GM18519 (cell line): ENCODE measurements around the gene ABCA6.
"Not testable (repeated sequence)": the region's sequence is repeated elsewhere in the genome, so short reads cannot be mapped to it uniquely, and the experiment has no call there.

Experiments used
- ATAC-seq: cut with Tn5 transposase; IDR thresholded peaks from one replicate; pipeline ENCODE4 v1.9.1; 2021; ENCODE audit warnings: mild to moderate bottlenecking, moderate library complexity; ENCODE audit not compliant: unreplicated experiment, low FRiP score

The ABCA6 gene, protein sequence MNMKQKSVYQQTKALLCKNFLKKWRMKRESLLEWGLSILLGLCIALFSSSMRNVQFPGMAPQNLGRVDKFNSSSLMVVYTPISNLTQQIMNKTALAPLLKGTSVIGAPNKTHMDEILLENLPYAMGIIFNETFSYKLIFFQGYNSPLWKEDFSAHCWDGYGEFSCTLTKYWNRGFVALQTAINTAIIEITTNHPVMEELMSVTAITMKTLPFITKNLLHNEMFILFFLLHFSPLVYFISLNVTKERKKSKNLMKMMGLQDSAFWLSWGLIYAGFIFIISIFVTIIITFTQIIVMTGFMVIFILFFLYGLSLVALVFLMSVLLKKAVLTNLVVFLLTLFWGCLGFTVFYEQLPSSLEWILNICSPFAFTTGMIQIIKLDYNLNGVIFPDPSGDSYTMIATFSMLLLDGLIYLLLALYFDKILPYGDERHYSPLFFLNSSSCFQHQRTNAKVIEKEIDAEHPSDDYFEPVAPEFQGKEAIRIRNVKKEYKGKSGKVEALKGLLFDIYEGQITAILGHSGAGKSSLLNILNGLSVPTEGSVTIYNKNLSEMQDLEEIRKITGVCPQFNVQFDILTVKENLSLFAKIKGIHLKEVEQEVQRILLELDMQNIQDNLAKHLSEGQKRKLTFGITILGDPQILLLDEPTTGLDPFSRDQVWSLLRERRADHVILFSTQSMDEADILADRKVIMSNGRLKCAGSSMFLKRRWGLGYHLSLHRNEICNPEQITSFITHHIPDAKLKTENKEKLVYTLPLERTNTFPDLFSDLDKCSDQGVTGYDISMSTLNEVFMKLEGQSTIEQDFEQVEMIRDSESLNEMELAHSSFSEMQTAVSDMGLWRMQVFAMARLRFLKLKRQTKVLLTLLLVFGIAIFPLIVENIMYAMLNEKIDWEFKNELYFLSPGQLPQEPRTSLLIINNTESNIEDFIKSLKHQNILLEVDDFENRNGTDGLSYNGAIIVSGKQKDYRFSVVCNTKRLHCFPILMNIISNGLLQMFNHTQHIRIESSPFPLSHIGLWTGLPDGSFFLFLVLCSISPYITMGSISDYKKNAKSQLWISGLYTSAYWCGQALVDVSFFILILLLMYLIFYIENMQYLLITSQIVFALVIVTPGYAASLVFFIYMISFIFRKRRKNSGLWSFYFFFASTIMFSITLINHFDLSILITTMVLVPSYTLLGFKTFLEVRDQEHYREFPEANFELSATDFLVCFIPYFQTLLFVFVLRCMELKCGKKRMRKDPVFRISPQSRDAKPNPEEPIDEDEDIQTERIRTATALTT (N-terminal part only)

DNA sequence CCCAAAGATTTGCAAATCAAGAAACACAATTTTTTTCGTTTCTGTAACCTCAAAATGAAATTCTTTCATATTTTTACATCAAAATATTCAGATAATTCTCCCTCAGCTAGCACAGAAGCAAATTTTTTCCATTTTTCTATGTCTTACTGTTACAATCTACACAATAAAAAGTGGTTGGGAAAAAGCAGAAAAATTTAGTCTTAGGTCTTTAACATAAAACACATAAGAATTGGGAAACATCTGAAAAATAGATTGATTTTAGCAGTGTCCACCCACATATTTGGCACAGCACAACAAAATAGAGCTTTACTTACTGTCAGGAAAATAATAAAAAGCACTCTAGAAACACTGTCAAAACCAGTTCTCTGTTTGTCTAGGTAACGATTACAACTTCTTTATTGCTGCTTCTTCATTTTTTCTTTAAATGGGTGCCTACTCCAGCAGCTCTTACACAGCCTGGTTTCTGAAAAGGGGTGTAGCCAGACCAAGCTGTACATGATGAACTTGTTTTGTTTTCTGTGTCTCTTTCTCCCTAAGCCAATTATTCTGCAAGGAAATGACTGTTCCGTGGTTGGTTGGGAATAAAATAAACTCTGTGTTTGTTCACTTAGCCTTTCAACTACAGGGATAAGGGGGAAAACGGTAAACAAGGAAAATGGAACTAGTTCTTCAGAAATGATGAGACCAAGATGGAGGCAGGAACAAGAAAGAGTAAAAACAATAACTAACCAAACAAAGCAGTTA, at the start of gene ABCA6:
Gene ABCA6 (minus strand): TSS at position 465 of the 744 bp plus-strand sequence. CDS start 1,192 bp downstream, outside the sequence.
- no peak for ATAC-seq

DNA sequence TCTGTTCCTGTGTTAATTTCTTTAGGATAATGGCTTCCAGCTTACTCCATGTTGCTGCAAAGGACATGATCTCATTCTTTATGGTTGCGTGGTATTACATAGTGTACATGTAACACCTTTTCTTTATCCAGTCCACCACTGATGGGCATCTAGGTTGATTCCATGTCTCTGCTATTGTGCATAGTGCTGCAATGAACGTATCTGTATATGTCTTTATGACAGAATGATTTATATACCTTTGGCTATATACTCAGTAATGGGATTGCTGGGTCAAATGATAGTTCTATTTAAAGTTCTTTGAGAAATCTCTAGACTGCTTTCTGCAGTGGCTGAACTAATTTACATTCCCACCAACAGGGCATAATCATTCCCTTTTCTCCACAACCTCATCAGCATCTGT, 47.1 kb upstream of the ABCA6 start:
- no peak for ATAC-seq

DNA sequence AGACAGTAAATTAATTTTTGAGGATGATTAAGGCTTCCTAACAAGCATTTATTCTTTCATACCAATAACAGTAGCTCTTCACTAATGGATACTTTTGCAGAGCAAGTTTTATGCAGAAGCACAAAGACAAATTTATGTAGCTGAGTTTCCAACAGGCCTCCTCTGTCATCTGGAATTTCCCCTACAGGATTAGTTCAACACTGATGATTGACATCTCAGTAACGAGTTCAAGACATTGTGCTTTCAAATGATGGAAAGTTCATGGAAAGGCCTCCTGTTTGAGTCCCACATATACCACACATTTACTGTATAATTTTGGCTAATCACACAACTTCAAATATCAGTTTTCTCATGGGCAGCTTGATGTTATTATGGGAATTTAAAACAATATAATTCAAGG, 46.4 kb upstream of the ABCA6 start:
- no peak for ATAC-seq

DNA sequence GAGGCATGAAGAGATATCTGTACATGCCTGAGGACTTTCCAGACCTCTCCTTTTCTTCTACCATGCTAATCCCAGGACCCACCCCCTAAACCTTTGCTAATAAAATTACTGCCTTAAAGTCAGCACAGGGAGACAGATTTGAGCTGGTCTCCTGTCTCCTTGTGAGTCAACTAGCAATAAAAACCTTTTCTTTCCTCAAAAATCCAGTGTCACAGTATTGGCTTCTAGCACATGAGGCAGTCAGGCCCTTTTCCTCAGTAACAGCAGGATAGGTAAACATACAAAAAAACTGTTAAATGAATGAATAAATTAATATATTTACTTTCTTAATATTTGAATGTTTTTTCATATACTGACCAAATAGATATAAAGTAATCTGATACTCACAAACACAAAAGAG, 45.6 kb upstream of the ABCA6 start:
- ATAC-seq = no peak

DNA sequence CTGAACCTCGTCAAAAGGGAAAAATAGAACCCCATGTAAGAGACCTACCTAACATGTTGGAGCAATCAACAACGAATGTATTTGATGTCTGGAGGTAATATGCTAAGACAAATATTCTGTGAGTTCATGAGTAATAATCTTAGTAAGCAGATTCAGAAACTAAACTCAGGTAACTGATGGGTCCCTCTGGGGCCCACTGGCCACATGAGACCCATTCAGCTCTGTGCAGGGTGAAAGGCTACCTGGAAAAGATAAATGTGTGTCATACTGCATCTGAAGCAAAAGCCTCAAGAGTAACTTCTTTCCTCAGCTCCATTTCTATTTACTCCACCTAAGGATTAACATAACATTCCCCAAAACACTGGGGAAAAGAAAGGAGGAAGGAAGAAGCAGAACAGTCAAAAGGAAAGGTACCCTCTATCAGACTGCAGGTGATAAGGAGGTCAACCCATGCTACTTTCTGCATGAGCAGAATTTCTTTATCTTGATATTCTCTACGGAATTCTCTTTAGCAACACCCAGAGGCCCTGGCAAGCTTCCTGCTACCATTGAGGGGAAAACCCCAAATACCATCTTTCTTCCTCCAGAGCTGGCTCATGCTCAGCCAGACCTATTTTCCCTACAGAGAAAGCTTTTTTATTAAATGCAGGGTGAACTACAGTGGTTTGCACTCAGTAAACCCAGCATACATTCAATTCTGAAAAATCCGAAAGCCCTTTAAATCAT, 37.7 kb upstream of the ABCA6 start:
- no peak for ATAC-seq

DNA sequence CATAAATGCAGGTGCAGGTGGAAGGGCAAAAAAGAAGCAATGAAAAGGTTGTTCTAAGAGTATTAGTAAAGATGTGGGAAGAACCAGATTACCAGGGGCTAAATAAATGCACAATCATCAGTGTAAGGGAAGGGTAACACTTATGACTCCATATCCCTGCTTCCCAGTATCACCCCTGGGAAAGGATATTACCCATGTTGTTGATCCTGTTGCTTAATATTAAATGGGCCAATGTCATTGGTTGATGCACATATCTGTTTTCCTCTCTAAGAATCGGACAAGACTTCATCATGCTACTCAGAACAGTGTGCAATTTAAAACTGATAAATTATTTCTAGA, 34.7 kb upstream of the ABCA6 start:
- no peak for ATAC-seq

DNA sequence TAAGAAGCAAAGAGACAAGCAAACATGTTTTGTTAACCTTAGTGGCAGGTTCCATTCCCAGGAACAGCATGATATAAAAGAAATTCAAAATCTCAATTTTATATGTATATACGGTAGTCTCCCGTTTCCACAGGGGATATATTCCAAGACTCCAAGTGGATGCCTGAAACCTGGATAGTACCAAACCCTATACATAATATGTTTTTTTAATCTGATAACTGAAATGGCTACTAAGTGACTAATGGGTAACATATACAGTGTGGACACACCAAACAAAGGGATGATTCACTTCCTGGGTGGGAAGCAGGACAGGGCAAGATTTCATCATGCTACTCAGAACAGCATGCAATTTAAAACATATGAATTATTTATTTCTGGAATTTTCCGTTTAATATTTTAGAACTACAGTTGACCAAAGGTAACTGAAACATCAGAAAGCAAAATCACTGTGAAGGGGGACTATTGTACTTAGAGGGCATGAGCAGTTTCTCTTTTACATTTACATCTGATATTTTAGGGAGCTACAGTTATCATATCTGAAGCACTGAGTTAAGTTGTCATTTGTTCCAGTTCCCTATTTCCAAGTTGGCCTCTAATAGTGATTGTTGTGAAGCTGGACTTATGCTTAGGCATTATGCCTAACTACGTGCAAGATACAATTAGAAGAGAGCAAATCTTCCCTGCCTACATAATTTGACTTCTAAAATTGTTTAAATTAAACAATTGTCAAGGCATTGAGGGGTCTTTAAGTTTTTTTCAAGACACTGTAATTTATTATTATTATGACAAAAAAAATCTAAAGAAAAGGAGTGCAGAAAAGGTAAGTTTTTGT, 34.1 kb upstream of the ABCA6 start:
- no peak for ATAC-seq

DNA sequence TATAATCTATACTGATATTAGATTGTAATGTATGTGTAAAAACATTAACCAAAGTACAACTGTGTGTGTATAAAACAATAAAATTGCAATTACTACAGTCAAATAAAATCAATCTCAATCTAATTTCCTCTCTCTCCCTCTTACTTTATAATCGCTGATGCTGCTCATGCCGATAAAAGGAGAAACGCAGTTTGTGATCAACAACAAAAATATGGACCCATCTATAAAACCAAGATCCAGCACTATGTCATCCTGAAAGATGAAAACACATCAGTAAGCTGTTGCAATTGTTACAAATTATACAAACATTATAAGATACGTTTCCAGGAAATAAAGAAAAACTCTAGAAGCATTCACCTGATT, 33.5 kb upstream of the ABCA6 start:
- ATAC-seq = no peak

DNA sequence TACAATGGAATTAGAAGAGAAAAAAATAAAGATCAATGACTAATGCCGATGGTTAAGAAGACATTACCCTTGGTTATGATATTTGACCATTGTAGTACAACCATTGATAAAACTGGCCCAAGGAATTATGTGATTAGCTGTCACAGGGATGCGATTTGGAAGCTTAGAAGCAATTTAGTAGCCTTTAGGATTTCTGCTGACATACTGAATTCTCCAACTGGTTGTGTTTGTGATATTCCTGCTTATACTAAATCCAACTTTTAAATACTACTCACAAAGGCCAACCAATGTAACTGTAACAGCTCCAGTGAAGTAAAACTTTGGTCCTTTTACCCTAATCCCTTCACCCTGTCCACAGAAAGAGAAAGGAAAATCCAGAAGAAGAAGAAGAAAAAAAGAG, 31.4 kb upstream of the ABCA6 start:
- no peak for ATAC-seq

DNA sequence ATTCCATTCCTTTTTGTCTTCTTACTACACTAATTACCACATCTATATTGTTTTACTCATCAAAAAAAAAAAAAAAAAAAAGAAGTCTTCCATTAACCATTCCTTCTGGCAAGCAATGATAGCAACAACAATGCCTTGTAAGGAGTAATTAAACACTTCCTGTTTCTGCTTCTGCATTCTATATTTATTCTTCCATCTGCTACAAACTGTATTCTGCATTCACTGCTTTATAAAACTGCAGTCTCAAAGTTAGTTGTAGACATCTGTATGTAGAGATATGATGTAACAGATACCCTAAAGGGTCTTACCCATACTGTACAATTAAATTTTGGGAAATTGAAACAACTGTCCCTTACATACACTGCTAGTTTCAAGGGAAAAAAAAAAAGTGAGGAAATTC, 28.7 kb upstream of the ABCA6 start:
- no peak for ATAC-seq

DNA sequence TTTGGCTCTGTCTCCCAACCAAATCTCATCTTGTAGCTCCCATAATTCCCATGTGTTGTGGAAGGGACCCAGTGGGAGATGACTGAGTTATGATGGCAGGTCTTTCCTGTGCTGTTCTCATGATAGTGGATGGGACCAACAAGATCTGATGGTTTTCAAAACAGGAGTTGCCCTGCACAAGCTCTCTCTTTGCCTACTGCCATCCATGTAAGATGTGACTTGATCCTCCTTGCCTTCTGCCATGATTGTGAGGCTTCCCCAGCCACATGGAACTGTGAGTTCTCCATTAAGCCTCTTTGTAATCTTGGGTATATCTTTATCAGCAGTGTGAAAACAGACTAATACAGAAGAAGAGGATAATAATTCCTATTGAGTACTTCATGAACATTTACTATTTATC, 26.9 kb upstream of the ABCA6 start:
- not testable (repeated sequence) for ATAC-seq

DNA sequence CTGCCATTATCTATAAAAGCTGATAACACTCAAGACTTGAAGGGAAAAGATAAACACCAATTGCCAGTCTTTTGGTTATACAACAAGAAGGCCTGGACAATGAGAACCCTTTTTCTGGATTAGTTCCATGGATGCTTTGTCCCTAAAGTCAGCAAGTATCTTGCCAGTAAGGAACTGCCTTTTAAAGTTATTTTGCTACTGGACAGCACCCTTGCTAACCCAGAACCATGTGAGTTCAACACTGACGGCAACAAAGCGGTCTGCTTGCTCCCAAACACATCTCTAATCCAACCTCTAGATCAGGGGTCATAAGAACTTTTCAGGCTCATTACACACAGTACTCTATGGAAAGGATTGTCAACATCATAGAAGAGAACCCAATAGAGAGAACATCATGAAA, 25.3 kb upstream of the ABCA6 start:
- no peak for ATAC-seq

DNA sequence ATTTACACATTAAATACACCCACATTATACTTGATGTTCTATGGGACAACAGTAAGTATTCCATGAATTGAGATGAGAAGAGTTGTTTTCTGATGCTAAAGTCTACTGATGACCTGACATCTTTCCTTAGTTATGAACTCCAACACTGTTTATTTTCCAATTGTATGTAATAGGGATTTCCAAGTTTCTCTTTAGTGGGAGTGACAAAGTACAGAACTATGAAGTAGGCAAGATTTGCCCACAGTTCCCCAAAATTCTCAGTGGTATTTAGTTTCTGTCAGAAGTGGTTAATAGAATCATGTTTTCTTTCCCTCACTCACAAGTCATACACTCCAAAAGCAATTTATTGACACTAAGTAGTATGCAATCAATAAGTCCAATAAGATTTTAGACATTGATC, 22.5 kb upstream of the ABCA6 start:
- no peak for ATAC-seq

DNA sequence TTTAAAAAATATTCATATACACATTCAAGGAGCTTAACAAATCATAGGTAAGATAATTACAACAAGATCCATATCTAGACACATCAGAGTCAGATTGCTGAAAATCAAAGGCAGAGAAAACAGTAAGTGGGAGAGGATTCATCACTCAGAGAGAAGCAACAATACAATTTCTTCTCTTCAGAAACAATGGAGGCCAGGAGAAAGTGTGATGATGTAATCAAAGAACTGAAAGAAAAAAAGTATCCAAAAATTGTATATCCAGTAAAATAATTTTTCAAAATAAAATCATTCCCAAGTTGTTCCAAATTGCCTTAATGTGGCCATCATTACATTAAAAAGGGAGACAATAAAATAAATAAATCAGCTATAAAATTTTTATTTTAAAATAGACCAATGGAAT, 17.7 kb upstream of the ABCA6 start:
- no peak for ATAC-seq

DNA sequence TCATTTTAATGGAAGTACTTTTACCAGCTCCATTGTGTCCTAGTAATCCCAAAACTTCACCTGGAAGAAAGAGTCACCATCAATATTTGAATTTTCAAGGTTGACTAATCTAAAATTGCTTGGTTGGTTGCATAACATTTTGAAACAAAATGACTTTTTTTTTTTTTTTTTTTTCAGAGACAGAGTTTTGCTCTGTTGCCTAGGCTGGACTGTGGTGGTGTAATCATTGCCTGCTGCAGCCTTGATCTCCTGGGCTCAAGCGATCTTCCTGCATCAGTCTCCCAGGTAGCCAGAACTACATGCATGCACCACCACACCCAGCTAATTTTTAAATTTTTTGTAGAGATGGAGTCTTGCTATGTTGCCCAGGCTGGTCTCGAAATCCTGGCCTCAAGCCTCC, 12.6 kb upstream of the ABCA6 start:
- no peak for ATAC-seq

DNA sequence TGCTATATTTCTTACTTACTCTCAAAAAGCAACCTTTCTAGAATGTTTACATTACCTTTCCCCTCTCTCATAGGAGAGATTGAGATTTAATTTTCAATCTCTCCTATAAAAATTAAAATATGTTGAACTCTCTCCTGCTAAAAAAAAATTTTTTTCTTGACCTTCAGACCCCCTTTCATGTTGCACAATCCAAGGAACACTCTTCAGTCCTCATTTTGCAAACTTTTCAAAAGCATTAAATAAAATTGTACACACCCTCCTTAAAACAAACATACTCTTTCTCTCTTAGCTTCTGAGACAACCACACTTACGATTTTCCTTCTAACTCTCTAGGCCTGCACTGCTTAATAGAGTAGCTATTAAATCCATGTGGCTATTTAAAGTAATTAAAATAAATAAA, 8.6 kb upstream of the ABCA6 start:
- ATAC-seq = no peak

DNA sequence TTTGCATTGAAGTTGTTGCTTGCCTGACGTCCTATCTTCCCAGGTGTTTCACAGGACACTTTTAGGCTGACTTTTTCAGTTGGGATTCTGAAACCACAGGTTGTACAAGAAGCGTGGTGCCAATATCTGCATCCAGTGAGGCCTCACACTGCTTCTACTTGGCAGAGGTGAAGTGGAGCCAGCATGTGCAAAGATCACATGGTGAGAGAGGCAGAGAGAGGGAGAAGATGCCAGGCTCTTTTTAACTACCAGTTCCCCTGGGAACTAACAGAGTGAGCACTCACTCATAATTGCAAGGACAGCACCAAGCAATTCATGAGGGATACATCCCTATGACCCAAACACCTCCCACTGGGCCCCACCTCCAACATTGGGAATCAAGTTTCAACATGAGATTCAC, 5.8 kb upstream of the ABCA6 start:
- no peak for ATAC-seq

DNA sequence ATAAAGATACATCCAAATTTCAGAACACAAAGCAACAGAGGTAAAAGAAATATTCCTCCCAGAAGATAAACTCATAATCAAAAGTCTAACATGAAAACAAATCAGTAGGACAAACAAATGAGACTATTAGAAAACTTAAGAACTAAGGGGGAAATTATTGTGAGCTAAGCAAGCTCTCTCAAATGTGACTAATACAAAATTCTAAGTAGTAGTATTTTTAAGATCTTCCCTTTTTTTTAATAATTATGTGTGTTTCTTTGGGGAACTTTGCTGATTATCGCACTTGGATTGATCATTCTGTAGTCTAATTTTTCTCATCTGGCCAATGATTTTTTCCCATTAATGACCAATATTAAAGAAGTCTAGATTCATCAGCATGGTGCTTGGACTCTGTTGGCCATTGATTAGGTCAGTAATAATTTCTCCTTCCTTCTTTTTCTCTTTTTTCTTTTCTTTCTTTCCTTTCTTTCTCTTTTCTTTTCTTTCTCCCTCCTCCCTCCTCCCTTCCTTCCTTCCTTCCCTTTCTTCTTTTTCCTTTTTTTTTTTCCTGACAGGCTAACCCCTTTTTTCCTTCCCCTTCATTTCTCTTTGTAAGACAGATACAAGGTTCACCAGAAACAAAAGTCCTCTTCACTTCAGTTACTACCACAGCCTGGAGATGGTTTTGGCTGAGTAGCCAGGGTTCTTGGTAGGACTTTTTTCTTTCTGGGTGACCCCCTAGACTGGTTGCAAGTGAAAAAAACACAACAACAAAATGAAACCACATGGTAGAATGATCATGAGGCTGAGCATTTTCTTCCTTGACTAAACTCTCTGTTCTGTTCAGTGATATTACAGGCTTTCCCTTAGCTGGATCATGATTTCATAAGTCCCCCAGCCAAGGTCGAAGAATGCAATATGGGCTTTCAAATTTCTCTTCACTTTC, 2.9 kb upstream of the ABCA6 start:
- ATAC-seq = no peak
